Vagina (tissue), 2 donors: ENCODE data around the gene HMGXB4.

Source experiments
- CTCF ChIP-seq, 3 experiments: fragments of 450-650 bp in 2 of 3; fragments of 200-600 bp in 1 of 3; sonication (generic) in 1 of 3; IDR thresholded peaks; one replicate each; pipeline ENCODE4 v1.5.1; 2017 to 2019; ENCODE audit warnings: antibody characterized with exemption in 3 of 3, mild to moderate bottlenecking in 2 of 3, moderate library complexity in 2 of 3
- POLR2A ChIP-seq, 2 donors: fragments of 450-650 bp; IDR thresholded peaks; one replicate each; pipeline ENCODE4 v1.6.1; 2017; ENCODE audit warnings: antibody characterized with exemption in 2 of 2, mild to moderate bottlenecking in 2 of 2, moderate library complexity in 2 of 2

- TF ChIP-seq CTCF (IDR thresholded peaks at IDR 0.05) (no peak), POLR2A (IDR thresholded peaks at IDR 0.05) (no peak)
Observed at GRCh38 chr22:35333220-35333619, 75.9 kb downstream of the HMGXB4 start.
